Renal pelvis (tissue), 4 donors: ENCODE data around the gene FGD4. TPM values are rescaled to one million over a fixed set of nuclear protein-coding genes. Genes with fewer than 3 reads are reported as not detected.
"Not testable (repeated sequence)": the region's sequence is repeated elsewhere in the genome, so short reads cannot be mapped to it uniquely, and the experiment has no call there.

ENCODE experiments used
- DNase-seq: peaks from one replicate; pipeline ENCODE4 v3.0.0-alpha.2; 2013
- polyA plus RNA-seq, 3 donors: library from polyadenylated mRNA; unstranded; fragments of 120-200 nt; gene quantifications; one replicate each; pipeline ENCODE4 v1.2.1, GENCODE V29; 2013; ENCODE audit not compliant: insufficient read length in 3 of 3

FGD4 gene
- polyA plus RNA-seq, 3 donors: 10.6 to 21.2 (median 16.1) TPM

DNA sequence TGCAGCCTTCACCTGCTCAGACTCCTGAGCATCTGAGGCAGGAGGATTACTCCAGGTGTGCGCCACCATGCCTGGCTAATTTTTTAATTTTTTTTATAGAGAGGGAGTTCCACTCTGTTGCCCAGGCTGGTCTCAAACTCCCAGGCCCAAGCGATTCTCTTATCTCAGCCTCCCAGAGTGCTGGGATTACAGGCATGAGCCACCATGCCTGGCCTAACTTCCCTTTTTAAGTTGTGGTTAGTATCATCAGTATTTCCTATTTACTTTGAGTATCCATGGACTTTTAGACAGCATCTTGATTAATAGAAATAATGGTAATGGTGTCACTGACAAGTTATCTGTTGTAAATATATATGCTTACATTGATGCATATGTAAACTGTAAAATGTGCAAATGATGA lies 116.9 kb downstream of the FGD4 start:
- no peak for DNase-seq

GRCh38 chr12:32517966-32518365 lies 118.6 kb downstream of the FGD4 start:
- DNase-seq: no peak

DNA sequence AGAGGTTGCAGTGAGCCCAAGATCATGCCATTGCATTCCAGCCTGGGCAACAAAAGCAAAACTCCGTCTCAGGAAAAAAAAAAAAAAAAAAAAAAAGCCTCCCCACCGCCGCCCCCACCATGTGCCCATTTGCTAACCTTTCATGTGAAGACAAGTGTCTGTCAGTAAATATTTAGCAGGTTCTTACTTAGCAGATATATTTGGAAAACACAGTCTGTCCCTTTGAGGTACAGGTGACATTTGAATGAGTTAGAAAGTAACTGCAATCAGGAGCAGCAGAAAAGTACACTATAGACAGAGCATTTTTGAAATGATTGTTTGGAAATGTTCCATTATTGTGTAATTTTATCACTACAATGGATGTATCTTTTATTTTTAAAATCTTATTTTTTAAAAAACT lies 119.7 kb downstream of the FGD4 start:
- DNase-seq: no peak

- no peak for DNase-seq
Measured at GRCh38 chr12:32522331-32523221, 123.2 kb downstream of the FGD4 start.

DNA sequence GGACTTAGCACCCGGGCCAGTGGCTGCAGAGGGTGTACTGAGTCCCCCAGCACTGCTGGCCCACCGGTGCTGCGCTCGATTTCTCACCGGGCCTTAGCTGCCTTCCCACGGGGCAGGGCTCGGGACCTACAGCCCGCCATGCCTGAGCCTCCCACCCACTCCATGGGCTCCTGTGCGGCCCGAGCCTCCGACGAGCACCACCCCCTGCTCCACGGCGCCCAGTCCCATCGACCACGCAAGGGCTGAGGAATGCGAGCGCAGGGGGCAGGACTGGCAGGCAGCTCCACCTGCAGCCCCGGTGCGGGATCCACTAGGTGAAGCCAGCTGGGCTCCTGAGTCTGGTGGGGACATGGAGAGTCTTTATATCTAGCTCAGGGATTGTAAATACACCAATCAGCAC lies 126.4 kb downstream of the FGD4 start:
- not testable (repeated sequence) for DNase-seq

DNA sequence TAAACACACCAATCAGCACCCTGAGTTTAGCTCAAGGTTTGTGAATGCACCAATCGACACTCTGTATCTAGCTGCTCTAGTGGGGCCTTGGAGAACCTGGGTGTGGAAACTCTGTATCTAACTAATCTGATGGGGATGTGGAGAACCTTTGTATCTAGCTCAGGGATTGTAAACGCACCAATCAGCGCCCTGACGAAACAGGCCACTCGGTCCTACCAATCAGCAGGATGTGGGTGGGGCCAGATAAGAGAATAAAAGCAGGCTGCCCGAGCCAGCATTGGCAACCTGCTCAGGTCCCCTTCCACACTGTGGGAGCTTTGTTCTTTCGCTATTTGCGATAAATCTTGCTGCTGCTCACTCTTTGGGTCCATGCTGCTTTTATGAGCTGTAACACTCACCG lies 127.0 kb downstream of the FGD4 start:
- not testable (repeated sequence) for DNase-seq

- DNase-seq: no peak
Measured at GRCh38 chr12:32532422-32532821, 133.1 kb downstream of the FGD4 start.

- DNase-seq: no peak
Measured at GRCh38 chr12:32532951-32533350, 133.6 kb downstream of the FGD4 start.

GRCh38 chr12:32533506-32533905 lies 134.1 kb downstream of the FGD4 start:
- not testable (repeated sequence) for DNase-seq

GRCh38 chr12:32533971-32534590 lies 134.7 kb downstream of the FGD4 start:
- peak; percentile 33 for DNase-seq

DNA sequence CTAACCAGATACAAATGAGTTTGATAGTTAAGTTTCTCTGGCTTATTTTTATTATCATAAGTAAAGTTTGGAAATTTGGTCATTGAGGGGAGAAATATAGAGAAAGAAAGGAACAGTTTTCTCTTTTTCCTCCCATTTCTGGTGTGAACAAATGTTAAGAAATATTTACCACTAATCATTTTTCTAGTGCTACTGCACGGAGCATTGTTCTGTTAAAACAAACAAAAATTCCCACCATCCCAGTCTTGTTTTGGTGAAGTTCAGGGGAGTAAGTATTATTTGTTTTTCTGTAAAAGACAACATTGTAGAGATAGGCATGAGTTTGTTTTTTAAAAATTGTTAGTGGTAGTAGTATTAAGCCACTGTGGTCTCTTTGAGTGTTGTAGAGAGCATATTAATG lies 135.3 kb downstream of the FGD4 start:
- no peak for DNase-seq

DNA sequence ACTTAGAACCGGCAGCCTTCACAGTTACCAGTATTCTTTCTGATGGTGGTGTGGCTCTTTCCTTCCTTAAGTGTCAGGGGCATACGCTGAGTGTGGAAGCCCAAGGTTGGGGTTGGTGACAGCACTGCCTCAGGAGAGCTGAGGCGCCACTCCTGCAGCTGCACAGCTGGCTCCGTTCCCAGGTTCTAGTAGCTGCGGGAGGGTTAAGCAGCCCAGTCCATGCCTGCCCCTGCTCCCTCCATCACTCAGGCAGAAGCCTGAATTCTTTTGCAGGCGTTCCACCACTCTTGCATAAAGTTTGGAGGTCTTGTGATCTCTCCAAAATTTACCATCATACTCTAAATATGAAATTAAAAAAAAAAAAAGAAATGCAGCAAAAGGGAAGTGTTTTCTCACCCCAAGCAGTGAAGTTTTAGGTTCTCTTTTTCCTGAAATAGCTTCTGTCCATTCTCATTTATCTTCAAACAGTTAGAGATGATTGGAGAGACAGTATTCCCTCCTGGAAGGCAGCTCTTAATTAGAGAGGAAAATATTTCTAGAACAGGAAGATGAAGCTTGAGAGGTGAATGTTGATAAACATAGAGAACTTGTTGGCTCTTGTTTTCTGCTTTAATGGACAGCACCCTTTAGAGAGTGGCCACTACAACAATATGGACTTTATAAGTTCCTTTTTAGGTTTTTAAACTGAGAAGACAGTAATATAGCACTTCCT lies 136.1 kb downstream of the FGD4 start:
- no peak for DNase-seq

GRCh38 chr12:32536000-32536345 lies 136.6 kb downstream of the FGD4 start:
- no peak for DNase-seq

DNA sequence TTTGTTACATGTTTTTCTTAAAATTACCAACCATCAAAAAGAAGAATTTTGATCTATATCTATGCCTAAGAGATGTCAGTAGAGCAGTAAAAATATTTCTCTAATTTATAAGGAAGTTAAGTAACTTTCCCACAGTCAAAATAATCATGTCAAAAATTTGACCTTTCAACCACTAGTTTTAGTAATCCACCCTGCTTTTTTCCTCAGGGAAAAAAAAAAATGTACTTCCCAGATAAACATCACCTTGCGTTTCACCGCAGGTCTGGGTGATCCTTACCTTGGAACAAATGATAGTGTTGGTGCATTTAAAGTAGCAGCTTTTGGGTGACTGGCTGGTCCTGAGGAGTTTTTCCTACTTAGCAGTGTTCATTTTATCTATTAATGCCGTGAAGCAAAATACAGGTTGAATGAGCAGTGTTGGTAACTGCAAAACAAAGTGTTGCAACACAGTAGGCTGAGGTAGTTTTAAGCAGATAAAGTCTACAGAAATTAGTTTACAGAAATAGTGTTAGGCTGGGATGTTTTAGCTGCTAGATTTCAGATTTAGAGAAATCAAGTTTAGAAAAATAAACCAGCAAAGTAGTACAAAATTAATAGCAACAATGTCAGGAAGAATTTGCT lies 142.5 kb downstream of the FGD4 start:
- DNase-seq: no peak

GRCh38 chr12:32542428-32543229 lies 143.3 kb downstream of the FGD4 start:
- DNase-seq: no peak

- no peak for DNase-seq
Measured at GRCh38 chr12:32544893-32545292, 145.5 kb downstream of the FGD4 start.

DNA sequence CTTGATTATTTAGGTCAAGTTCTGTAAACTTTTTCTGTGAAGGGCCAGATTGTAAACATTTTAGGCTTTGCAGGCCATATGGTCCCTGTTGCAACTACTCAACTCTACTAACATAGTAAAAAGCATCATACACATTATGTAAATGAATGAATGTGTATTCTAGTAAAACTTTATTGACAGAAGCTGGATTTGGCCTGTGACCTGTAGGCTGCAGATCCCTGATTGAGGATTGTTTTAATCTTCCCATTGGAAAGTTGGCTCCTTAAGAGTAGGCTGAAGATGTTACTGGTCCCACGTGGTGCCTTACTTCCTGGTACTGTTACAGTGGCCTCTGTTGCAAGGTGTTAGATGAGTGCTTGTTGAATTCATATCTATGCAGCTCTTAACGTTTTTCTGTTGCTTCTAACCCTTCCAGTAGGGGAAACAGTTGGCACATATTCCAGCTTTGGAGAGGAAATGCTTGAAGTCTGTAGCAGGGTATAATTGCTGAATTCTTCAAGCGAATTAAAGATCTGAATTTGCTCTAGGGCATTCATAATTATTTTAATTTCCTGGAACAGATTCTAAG lies 146.1 kb downstream of the FGD4 start:
- DNase-seq: no peak

DNA sequence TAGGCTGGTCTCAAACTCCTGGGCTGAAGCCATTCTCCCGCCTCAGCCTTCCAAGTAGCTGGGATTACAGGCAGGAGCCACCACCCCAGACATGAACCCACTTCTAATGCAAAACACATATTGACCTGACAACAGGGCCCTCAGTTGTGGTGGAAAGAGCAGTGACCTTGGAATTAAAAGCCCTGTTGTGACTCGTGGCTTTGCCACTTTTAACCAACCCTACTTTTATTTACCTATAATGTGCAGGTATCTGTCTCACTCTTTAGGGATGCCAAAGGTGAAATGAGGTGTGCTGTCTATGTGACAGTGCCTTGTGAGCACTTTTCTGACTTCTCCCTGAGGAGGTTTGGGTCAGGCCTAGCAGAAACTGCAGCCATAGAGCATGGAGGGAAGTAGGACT lies 146.9 kb downstream of the FGD4 start:
- DNase-seq: no peak

DNA sequence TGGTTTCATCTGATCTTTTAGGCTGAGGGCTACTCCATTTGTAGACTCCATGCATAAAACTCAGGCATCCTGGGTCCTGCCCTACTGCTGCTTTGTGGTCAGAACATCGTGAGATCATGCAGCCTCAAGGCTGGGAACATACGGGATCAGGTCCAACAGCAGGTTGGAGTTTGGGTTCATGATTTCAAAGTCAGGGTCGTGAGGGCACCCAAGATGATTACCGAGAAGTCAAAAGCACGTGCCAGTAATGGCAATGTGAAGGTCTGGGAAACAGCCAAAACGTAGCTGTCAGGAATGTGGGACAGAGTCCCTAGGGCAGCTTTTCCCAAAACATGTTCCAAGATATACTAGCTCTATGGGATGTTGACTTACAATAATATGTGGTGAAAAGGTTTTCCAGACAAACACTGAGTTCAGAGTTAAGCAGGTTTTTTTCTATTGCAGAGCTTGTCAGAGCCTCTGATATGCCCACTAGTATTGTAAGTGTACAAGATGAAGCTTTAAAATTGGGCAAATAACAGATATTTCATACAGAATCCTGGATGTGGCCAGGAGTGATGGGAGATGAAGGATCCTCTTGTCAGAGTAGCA lies 149.4 kb downstream of the FGD4 start:
- no peak for DNase-seq

DNA sequence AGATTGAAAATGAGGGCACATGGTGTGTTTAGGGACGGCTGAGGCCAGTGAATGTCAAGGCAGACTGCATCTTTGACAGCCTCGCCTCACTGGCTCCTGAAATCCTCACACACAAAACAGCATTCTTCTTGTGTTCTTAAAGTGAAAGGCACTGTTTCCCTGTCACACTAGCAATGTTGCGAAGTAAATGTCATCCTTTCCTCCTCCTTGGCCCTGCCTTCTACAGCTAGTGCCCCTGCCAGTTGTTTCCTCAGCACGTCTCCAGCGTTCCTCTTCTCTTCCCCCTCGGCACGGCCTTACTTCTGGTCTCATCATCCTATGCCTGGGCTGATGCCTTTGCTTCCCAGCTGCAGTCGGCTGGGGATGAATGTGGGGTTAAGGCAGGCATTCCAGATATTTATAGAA lies 150.3 kb downstream of the FGD4 start:
- DNase-seq: no peak

- no peak for DNase-seq
Measured at GRCh38 chr12:32551058-32551457, 151.7 kb downstream of the FGD4 start.
